Esophagus (tissue), 2 donors: ENCODE data around the gene RABGEF1. TPM values are rescaled to one million over a fixed set of nuclear protein-coding genes. Genes with fewer than 3 reads are reported as not detected.
"Not testable (repeated sequence)": the region's sequence is repeated elsewhere in the genome, so short reads cannot be mapped to it uniquely, and the experiment has no call there.

ENCODE experiments used
- H3K27ac ChIP-seq, 2 donors: one replicate each; pipeline ENCODE4 v1.5.1; 2013; ENCODE audit warnings: low read depth in 2 of 2, mild to moderate bottlenecking in 2 of 2, inconsistent platforms in 1 of 2, low read length in 1 of 2, moderate library complexity in 1 of 2
- H3K27me3 ChIP-seq, 2 donors: one replicate each; pipeline ENCODE4 v1.6.1; 2013; ENCODE audit warnings: low read length in 2 of 2, control low read depth in 1 of 2, mild to moderate bottlenecking in 1 of 2; ENCODE audit not compliant: insufficient read depth in 2 of 2, control insufficient read depth in 1 of 2
- H3K36me3 ChIP-seq, 2 donors: one replicate each; pipeline ENCODE4 v1.6.1; 2013; ENCODE audit warnings: low read length in 1 of 2; ENCODE audit not compliant: control insufficient read depth in 2 of 2, insufficient read depth in 2 of 2
- H3K4me1 ChIP-seq, 2 donors: one replicate each; pipeline ENCODE4 v1.6.1; 2013; ENCODE audit warnings: low read length in 1 of 2; ENCODE audit not compliant: control insufficient read depth in 2 of 2, insufficient read depth in 2 of 2
- H3K4me3 ChIP-seq, 2 donors: one replicate each; pipeline ENCODE4 v1.5.1; 2013; ENCODE audit warnings: low read length in 2 of 2, mild to moderate bottlenecking in 2 of 2, low read depth in 1 of 2, moderate library complexity in 1 of 2
- H3K9me3 ChIP-seq, 2 donors: one replicate each; pipeline ENCODE4 v1.6.1; 2013; ENCODE audit warnings: mild to moderate bottlenecking in 2 of 2, low read depth in 1 of 2, low read length in 1 of 2, moderate library complexity in 1 of 2; ENCODE audit not compliant: control insufficient read depth in 2 of 2, insufficient read depth in 1 of 2
- WGBS, 2 donors: extraction: QIAGEN DNeasy Blood & Tissue Kit; methylation state at CpG; one replicate each; pipeline ENCODE4 v1.1.7; 2013; 5-methylcytosine and 5-hydroxymethylcytosine counted together
- polyA plus RNA-seq, 2 donors: library from polyadenylated mRNA; stranded (reverse); fragments of 200-250 nt; gene quantifications; one replicate each; pipeline ENCODE4 v1.2.3, GENCODE V29; 2013
- donor health status: healthy with polysubstance abuse.
- donor health status: Bipolar disorder and iron deficiency.

Gene RABGEF1
- polyA plus RNA-seq, 2 donors, result 18.5 to 21.3 TPM

DNA sequence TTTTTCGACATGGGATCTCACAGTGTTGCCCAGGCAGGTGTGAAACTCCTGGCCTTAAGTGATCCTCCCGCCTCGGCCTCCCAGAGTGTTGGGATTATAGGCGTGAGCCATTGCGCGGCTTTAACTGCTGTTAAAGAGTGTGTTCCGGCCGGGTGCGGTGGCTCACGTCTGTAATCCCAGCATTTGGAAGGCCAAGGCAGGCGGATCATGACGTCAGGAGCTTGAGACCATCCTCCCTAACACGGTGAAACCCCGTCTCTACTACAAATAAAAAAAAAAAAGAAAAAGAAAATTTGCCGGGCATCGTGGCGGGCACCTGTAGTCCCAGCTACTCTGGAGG, 1.1 kb downstream of the RABGEF1 start:
- WGBS, 2 donors, result 31 to 43% methylated on average over 17 of the region's 17 CpGs
- peak overlapping the region; percentile 95 to 99 for H3K27ac ChIP-seq
- H3K36me3 ChIP-seq, result no peaks in the 10 kb centered on the region
- peaks cover 0 to 4% of the 10 kb centered on the region in 2 donors for H3K4me1 ChIP-seq
- H3K9me3 ChIP-seq, result no peaks in the 10 kb centered on the region
- H3K27me3 ChIP-seq, result no peaks in the 10 kb centered on the region
- H3K4me3 ChIP-seq, result peak overlapping the region; percentile 65 to 99

DNA sequence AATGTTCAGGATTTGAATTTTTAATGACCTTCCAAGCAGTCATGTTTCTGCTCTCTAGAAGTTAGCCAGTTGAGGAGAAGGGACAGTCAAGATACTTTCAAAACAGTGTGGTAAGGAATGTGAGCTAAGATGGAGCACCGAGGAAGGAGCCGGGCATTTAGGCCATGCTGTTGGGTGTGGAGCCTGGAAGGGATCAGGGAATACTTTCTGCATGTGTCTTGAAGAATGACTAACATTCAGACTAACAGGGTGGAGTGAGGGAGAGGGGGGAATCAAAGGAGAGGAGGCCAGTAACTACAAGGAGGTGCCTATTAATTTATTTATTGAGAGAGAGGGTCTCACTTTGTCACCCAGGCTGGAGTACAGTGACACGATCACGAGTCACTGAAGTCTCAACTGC, 1.8 kb downstream of the RABGEF1 start:
- not testable (repeated sequence) for H3K27me3 ChIP-seq, H3K9me3 ChIP-seq, H3K4me1 ChIP-seq, H3K36me3 ChIP-seq
- 42 to 47% methylated on average over 4 of the region's 4 CpGs for WGBS, 2 donors
- H3K4me3 ChIP-seq, result peak overlapping the region in 1 of 2 donors; percentile 23
- peak overlapping the region; percentile 54 to 70 for H3K27ac ChIP-seq

GRCh38 chr7:66743920-66744319, 3.4 kb downstream of the RABGEF1 start:
- Histone ChIP-seq H3K9me3 (no peaks in the 10 kb centered on the region), H3K4me1 (peaks cover 0 to 2% of the 10 kb centered on the region in 2 donors), H3K4me3 (no peak overlapping the region), H3K27ac (no peak overlapping the region), H3K27me3 (no peaks in the 10 kb centered on the region), H3K36me3 (no peaks in the 10 kb centered on the region)
- 92 to 96% methylated on average over 9 of the region's 9 CpGs for WGBS, 2 donors

DNA sequence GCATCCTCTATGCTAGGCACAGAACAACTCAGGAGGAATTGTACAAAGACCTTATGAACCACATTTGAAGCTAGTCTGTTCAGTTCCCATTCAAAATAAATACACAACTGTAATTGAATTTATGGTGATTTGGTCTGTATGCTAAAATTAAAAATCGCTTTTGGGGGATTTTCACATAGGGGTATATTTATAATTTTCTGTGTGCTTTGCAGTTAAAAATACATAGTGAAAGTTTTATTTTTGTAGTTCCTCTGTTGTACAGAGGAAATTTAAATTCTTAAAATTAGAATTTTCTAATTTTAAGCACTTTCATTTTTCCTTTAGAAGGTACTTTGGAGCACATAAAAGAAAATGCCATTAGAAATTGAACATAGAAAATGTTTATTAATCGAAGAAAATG, 6.9 kb downstream of the RABGEF1 start:
- no peaks in the 10 kb centered on the region for H3K27me3 ChIP-seq
- H3K4me3 ChIP-seq, result no peak overlapping the region
- no peaks in the 10 kb centered on the region for H3K4me1 ChIP-seq
- no peaks in the 10 kb centered on the region for H3K9me3 ChIP-seq
- no peak overlapping the region for H3K27ac ChIP-seq
- 93% methylated on average over 2 of the region's 2 CpGs for whole genome bisulfite sequencing, 2 donors
- no peaks in the 10 kb centered on the region for H3K36me3 ChIP-seq

GRCh38 chr7:66747881-66748511, 7.5 kb downstream of the RABGEF1 start:
- no peaks in the 10 kb centered on the region for H3K4me1 ChIP-seq
- no peaks in the 10 kb centered on the region for H3K36me3 ChIP-seq
- WGBS, 2 donors, result 78 to 79% methylated on average over 10 of the region's 10 CpGs

DNA sequence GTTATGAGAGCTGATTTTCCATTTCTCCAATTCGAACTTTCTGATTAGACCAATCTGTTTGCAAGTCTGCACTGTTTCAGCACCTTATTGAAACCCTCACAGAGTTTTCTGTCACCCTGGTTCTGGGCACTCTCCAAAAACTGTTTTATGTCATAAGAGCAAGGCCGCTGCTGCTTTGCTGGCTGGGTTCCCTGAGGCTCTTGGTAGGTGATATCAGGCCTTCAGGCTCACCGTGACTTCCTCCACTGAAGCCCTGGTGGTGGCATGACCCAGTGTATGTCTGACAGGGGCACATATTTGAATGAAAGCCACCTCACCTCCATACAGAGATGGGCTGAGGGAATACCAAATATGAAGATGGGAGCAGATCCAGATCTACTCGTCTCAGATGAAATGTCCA, 8.3 kb downstream of the RABGEF1 start:
- no peaks in the 10 kb centered on the region for H3K4me1 ChIP-seq
- peak overlapping the region in 1 of 2 donors; percentile 40 for H3K27ac ChIP-seq
- WGBS, 2 donors, result 57 to 61% methylated on average over 4 of the region's 4 CpGs

More at GRCh38 chr7:66747881-66748511, 7.5 kb downstream of the RABGEF1 start:
- Histone ChIP-seq H3K27ac (no peak overlapping the region), H3K9me3 (no peaks in the 10 kb centered on the region), H3K27me3 (no peaks in the 10 kb centered on the region), H3K4me3 (no peak overlapping the region)

DNA sequence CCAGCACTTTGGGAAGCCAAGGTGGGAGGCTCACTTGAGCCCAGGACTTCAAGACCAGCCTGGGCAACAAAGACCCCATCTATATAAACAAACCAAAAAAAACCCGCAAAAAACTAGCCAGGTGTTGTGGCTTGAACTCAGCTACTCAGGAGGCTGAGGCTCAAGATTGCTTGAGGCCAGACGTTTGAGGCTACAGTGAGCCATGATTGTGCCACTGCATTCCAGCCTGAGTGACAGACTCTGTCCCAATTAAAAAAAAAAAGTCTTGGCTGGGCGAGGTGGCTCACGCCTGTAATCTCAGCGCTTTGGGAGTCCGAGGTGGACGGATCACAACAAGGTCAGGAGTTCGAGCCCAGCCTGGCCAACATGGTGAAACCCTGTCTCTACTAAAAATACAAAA, 11.4 kb downstream of the RABGEF1 start:
- Histone ChIP-seq H3K36me3 (no peaks in the 10 kb centered on the region), H3K27me3 (no peaks in the 10 kb centered on the region), H3K9me3 (no peaks in the 10 kb centered on the region), H3K4me3 (no peak overlapping the region), H3K4me1 (no peaks in the 10 kb centered on the region), H3K27ac (no peak overlapping the region)
- 87 to 91% methylated on average over 8 of the region's 8 CpGs for WGBS, 2 donors

More for the DNA sequence above, 8.3 kb downstream of the RABGEF1 start:
- Histone ChIP-seq H3K4me3 (no peak overlapping the region), H3K27me3 (no peaks in the 10 kb centered on the region), H3K36me3 (no peaks in the 10 kb centered on the region), H3K9me3 (no peaks in the 10 kb centered on the region)

GRCh38 chr7:66754541-66754940, 14.0 kb downstream of the RABGEF1 start:
- H3K4me1 ChIP-seq, result no peaks in the 10 kb centered on the region
- WGBS, 2 donors, result 85 to 86% methylated on average over 4 of the region's 4 CpGs

DNA sequence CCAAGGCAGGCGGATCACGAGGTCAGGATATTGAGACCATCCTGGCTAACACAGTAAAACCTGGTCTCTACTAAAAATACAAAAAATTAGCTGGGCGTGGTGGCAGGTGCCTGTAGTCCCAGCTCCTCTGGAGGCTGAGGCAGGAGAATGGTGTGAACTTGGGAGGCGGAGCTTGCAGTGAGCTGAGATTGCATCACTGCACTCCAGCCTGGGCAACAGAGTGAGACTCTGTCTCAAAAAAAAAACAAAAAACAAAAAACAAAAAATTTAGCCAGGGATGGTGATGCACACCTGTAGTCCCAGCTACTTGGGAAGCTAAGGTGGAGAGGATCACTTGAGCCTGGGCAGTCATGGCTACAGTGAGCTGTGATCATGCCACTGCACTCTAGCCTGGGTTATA, 14.5 kb downstream of the RABGEF1 start:
- not testable (repeated sequence) for H3K36me3 ChIP-seq, H3K4me3 ChIP-seq, H3K27me3 ChIP-seq, H3K9me3 ChIP-seq, H3K27ac ChIP-seq, H3K4me1 ChIP-seq
- 98% methylated on average over 4 of the region's 4 CpGs for WGBS, 2 donors

More at GRCh38 chr7:66754541-66754940, 14.0 kb downstream of the RABGEF1 start:
- no peaks in the 10 kb centered on the region for H3K27me3 ChIP-seq
- H3K36me3 ChIP-seq, result no peaks in the 10 kb centered on the region
- no peak overlapping the region for H3K4me3 ChIP-seq
- H3K27ac ChIP-seq, result no peak overlapping the region
- H3K9me3 ChIP-seq, result no peaks in the 10 kb centered on the region

DNA sequence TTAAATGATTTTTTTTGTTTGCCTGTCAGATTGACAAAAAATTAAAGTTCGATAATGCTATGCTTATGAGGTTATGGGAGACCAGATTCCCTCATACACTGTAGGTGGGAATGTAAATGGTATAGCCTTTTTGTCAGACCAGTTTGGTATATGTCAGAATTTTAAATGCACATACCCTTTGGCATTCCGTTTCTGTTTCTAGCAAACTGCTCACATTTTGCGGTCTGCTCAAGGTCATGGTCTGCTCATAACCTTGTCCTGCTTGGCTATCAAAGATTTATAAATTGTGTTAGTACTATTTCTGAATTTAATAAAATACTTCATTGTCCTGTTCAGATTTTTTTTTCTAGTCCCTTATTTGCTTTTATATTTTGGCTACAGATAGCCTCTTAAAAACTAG, 15.7 kb downstream of the RABGEF1 start:
- H3K4me1 ChIP-seq, H3K27ac ChIP-seq, H3K27me3 ChIP-seq, H3K4me3 ChIP-seq, H3K9me3 ChIP-seq, H3K36me3 ChIP-seq: not testable (repeated sequence)
- WGBS, 2 donors, result 82 to 91% methylated on average over 2 of the region's 3 CpGs
